HCT116 (cell line): ENCODE results near the gene DNAJB8.

Source experiments
- ATF3 ChIP-seq: IDR thresholded peaks from 2 replicates; pipeline ENCODE4 v1.6.1; 2012
- CTCF ChIP-seq, 3 experiments: fragments of 200-600 bp in 1 of 3; sonication (generic) in 1 of 3; IDR thresholded peaks in 2 of 3; conservative IDR thresholded peaks in 1 of 3; 2 replicates each; pipeline ENCODE4 v1.5.1; 2012 to 2017; ENCODE audit warnings: low read depth in 2 of 3, low read length in 2 of 3, antibody characterized with exemption in 1 of 3, borderline replicate concordance in 1 of 3, control low read depth in 1 of 3, mild to moderate bottlenecking in 1 of 3, mixed read lengths in 1 of 3, mixed run types in 1 of 3, moderate library complexity in 1 of 3; ENCODE audit not compliant: insufficient read depth in 1 of 3
- EZH2 ChIP-seq: fragments of 200-600 bp; sonication (generic); IDR thresholded peaks from 2 replicates; pipeline ENCODE4 v1.6.1; 2017; ENCODE audit warnings: antibody characterized with exemption, mixed run types
- FOSL1 ChIP-seq: IDR thresholded peaks from 2 replicates; pipeline ENCODE4 v1.6.1; 2012; ENCODE audit warnings: low read depth
- JUND ChIP-seq: IDR thresholded peaks from 2 replicates; pipeline ENCODE4 v1.6.1; 2012
- MAX ChIP-seq: IDR thresholded peaks from 2 replicates; pipeline ENCODE4 v1.6.1; 2012
- POLR2A ChIP-seq: IDR thresholded peaks from 2 replicates; pipeline ENCODE4 v1.7.0; 2011; ENCODE audit warnings: borderline replicate concordance; ENCODE audit not compliant: insufficient read depth, insufficient read length; ENCODE audit errors: extremely low read depth
- POLR2AphosphoS5 ChIP-seq: IDR thresholded peaks from 2 replicates; pipeline ENCODE4 v1.6.1; 2011; ENCODE audit warnings: mild to moderate bottlenecking, low read depth, low read length, moderate library complexity
- RAD21 ChIP-seq: IDR thresholded peaks from 2 replicates; pipeline ENCODE4 v1.6.1; 2012; ENCODE audit warnings: low read depth, mild to moderate bottlenecking
- REST ChIP-seq: IDR thresholded peaks from 2 replicates; pipeline ENCODE4 v1.6.1; 2012; ENCODE audit warnings: low read depth
- SIN3A ChIP-seq: IDR thresholded peaks from 2 replicates; pipeline ENCODE4 v1.6.1; 2012; ENCODE audit warnings: low read depth
- SP1 ChIP-seq: IDR thresholded peaks from 2 replicates; pipeline ENCODE4 v1.6.1; 2012; ENCODE audit warnings: low read depth
- ZBTB33 ChIP-seq: IDR thresholded peaks from 2 replicates; pipeline ENCODE4 v1.6.1; 2011; ENCODE audit warnings: mild to moderate bottlenecking, low read length, moderate library complexity; ENCODE audit not compliant: insufficient replicate concordance; ENCODE audit errors: extremely low read depth
- ZNF274 ChIP-seq: fragments of 200-500 bp; sonication (Bioruptor generic); IDR thresholded peaks from 2 replicates; pipeline ENCODE4 v1.6.1; 2014; ENCODE audit warnings: mild to moderate bottlenecking, low read depth, low read length, inconsistent platforms

GRCh38 chr3:128496602-128497304, 30.1 kb upstream of the DNAJB8 start:
- TF ChIP-seq REST (no peak), SIN3A (no peak), CTCF (IDR thresholded peaks at IDR 0.05 in 2 of 3, conservative IDR thresholded peaks at IDR 0.05 in 1 of 3; ENCODE audit: borderline replicate concordance in 1 of 3, insufficient read depth in 1 of 3, low read depth in 2 of 3, low read length in 2 of 3) (no peak), ATF3 (no peak), POLR2AphosphoS5 (no peak), RAD21 (no peak), EZH2 (no peak), ZNF274 (no peak), ZBTB33 (no peak), MAX (no peak), SP1 (no peak), POLR2A (no peak), JUND (no peak), FOSL1 (no peak)
